NCI-H446 treated with DMSO at 0.1 percent for 48 hours (cell line): Measurements from ENCODE around the gene LDLRAD3.
A peak's percentile ranks its signal among the peaks of the same experiment; 100 is the strongest.

Experiments
- DNase-seq: peaks from one replicate; lab custom pipeline; 2025; lab: John Stamatoyannopoulos, UW

Gene LDLRAD3

DNA sequence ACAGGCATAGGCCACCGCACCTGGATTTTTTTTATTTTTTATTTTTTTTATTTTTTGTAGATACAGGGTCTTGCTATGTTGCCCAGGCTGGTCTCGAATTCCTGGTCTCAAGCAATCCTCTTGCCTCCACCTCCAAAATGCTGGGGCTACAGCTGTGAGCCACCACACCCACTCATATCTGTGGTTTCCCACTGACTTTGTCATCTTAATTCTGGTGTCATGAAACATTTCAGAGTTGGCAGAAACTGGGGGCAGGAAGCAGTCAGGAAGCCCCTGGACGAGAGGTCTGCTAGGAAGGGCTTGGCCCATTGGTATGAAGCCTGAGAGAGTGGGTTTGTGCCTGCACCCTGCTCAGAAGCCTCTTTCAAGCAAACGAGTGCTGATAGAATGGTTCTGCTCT lies 296.3 kb downstream of the LDLRAD3 start:
- no peak for DNase-seq

DNA sequence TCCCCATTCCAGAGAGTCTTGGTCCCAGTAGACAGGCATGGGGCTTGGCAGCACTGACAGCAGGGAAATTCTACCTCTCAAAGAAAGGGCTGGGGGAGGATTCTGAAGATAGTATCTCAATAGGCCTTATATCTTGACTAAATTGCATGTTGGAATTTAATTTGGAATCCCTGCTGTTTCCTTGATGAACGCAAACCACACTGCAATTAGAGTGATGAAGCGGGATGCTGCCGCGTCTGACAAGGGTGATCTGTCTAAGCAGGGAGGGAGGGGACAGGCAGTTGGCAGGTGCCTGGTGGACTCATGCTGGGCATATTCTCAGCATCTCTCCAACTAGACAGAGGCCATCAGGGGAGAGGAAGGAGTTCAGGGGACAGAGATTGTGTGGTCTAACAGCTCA lies 296.9 kb downstream of the LDLRAD3 start:
- DNase-seq = peak; percentile 48

DNA sequence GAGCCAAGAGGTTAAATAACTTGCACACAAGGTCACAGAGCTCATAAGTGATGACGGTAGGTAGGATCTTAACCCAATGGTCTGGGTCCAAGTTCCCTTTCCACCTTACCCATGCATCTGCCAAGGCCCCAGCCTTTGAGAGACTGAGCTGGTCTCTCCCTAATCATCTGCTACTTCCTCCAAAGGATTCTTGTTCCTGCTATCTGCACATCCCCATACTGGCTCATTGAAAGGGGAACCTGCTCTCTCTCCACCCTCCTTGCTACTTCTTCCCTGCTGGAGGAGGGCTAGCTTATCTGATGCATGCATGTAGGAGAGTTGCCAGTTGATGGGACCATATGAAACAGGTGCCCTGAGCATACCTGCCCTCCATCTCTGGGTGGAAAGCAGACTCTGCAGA lies 297.6 kb downstream of the LDLRAD3 start:
- no peak for DNase-seq

DNA sequence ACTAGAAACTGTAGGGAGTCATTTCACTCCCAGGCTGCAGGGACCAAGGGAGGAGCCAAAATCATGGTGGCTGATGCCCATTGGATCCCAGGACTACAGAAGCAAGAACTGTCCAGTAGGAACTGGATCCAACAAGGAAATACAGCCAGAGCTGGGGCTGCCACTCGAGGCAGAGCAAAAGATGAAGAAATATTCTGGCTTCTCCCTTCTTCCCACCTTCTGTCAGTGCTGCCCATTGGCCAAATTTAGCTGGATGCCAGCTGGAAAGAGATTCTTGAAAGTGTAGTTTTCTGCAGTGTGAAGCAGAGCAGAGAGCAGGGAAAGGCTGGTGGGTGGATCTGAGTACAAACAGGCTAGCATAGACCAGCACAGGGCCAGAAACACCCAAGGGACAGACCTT lies 299.8 kb downstream of the LDLRAD3 start:
- DNase-seq = peak; percentile 93

DNA sequence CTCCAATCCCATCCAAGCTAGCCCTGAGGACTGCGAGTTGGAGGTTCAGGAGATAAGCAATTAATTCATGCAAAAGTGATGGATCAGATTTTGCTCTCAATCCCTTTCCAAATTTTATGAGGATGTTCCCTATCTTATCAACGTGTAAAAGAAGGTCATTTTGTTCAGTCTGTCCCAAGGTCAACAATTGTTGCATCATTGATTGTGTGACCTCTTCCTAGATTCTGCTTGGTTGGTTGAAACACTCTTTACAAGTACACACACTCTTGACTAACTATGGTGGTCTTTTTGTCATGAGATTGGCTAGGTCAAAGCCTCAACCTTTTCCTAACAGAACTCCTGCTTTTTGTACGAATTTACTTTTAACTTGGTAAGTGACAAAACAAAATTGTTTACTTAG lies 303.6 kb downstream of the LDLRAD3 start:
- no peak for DNase-seq

DNA sequence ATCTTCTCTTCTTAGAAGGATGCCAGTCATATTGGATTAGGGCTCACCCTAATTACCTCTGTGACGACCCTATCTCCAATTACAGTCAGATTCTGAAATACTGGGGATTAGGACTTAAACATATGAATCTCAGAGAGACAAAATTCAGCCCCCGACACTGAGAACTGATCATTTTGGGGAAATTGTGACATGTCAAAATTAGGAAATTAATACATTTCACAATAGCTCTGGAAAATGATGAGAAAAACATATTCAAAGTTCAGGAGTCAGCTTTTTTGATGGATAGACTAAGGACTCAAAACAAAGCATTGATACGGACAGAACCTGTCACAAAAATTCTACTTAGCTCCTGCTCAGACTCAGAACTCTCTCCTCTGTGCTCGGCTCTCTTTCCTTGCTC lies 304.6 kb downstream of the LDLRAD3 start:
- DNase-seq = no peak

DNA sequence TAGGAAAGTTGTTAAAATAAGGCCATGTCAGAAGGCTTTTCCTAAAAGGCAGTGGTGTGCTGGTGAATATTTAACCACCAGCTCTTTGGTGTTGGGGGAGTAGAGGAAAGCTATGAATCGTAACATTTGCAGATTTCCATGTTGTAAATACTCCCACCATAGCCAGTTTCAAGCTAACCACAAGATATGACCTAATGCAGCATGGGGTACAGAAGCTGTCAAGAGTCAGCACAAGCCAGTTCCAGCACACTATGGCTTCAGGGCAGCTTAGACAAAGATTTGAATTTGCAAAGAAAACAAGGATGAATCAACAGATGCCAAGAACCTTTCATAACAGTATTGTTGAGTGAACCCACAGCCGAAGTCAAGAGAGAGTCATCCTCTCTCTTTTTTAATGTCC lies 305.4 kb downstream of the LDLRAD3 start:
- no peak for DNase-seq

DNA sequence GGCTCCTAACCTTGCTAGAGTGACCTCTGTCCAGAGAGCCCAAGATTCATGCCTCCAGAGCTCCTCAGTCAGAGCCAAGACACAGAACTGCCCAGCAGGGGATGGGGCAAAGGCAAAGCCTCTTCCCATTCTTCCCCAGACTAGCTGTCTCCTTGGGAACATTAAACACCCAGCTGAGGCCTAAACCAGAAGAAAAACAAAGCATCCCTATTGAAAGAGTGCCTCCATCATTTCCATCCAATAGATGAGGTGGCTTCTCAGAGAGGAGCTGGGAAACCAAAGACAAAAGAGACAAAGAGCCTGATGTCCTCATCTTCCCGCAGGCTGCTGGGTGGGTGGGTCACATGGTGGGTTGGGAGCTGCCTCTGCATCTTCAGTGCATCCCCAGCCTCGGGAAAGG lies 308.0 kb downstream of the LDLRAD3 start:
- no peak for DNase-seq

DNA sequence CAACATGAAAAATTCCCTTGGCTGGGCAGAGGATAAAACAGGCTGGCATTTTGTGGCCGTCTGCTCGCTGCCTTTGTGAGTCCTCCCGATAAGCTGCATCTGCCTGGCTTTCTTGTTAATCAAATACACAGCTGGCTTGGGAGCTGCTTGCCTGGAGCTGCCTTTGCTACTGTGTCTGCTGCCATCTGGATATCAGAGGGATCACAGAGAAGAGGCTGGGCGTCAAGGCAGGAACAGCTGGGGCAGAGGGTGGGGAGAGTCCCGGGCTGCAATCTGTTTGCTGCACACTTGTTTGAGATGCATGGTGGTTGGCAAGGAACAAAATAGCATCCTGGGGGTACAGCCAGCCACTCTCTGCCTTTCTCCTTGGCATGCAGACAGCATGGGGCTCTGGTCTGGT lies 309.4 kb downstream of the LDLRAD3 start:
- DNase-seq = peak; percentile 94

DNA sequence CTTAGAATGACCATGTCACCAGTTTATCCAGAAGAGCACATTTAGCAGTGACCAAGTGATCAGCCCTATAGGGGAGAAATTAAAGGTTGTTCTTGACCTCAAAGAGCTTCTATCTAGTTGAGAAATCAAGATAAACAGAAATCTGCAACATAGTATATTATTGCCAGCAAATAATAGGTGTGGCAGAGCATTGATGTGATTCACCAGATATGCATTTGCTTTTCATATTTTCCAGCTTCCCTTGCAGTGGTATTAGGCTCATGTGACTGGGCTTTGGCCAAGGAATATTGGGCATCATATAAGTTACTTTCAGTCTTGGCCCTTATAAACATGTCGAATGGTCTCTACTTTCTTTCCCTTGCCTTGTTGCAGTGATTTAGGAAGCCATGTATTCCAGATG lies 310.9 kb downstream of the LDLRAD3 start:
- DNase-seq = no peak

DNA sequence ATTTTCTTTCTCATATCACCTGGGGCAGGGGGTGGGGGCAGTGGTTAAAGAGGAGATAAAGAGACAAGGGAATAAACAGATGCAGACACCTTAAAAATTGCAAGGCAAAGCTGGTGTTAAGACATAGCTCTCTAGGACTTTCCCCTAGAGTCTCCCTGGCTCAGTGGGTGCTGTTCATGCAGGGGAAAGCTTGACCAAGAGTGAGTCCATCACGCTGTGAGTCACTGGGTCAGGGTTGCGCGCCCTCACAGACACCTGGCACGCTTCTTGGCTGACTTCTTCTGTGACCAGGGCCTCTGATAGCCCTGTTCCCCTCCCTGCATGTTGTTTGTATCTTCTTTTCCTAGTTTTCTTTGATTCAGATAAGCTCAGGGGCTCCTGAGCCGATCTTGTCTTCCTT lies 313.5 kb downstream of the LDLRAD3 start:
- no peak for DNase-seq

DNA sequence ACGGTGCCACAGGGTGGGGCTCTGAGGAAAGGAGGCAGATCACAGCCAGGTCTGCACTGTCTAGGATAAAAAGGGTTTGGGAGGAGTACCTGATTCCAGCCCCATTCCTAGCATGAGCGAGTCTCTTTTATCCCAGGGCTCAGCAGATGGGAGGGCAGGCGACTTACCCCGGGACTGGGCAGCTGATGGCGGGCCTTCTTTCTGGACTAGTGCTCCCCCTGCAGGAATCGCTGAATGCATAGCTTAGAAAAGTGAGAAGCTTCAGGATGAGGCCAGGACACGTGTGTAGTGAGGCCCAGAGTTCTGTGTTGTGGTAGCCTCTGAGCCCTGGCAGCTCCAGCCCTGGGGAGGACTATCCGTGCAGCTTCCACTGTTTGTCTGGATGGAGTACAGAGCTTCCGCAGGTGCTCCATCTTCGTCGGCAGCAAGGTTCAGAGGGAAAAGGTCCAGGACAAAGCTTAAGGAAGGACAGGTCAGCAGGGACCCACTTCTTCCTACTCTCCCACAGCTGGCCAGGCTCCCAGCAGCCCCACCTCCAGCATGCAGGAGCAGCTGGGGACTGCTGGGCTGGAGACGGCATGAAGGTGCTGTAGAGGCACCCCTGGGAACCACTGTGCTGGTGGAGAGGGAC lies 315.0 kb downstream of the LDLRAD3 start:
- DNase-seq = peak; percentile 77

DNA sequence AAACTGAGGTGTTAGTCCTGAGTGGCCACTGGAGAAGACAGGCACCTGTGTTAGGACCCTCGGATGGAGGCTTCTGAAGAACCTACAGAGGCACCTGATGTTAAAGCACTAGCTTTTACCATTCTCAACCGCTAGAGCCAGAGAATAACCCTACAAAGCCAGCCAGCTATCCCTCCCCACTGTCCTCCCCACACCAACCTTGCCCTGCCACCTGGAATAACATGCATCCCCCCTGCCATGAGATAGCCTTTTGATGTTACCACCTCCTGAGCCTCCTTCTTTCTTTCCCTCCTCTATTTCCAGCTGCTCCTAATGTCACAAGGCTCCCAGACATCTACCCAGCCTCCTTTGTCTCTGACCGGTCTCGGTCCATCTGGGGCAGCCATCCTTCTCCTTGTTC lies 317.2 kb downstream of the LDLRAD3 start:
- DNase-seq = no peak

DNA sequence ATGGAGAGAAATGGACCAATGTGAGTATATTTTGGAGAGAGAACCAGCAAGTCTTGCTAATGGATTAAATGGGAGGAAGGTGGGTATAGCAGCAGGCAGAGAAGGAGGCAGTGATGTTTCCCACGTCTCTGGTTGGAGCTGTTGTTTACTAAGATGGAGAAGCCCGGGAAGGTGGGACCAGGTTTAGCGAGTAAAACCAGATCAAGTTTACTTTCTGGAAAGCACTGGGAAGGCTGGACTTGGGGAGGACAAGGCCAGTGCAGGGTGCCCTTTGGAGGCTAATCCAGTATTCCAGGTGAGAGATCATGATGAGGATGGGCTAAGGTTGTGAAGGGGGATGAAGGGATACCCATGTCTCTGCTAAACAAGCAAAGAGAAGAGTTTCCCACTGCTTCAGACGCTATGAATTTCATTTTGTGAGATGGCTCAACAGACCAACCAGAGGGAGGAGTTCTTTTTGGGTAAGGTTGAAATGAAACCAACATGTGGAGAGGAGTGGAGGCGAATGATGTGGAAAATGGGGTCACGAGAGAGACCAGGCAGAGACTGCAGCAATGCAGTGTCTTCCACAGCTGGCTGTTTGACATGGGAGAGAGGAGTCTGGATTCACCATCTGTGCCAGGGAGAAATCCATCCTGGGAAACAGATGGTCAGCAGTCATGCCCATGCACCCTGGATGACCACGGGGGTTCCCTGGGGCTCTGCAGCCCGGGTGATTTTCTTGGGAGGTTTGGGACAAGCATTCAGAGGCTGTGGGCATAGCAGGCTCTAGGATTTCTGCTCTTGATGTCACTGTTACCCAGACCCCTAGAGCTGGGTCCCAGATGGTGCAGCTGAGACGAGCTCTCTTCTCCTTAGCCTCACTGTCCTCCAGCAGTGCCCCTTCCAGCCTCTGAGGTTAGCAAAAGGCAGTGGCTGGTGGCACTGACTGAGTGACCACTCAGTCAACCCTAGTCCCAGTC lies 320.4 kb downstream of the LDLRAD3 start:
- no peak for DNase-seq

DNA sequence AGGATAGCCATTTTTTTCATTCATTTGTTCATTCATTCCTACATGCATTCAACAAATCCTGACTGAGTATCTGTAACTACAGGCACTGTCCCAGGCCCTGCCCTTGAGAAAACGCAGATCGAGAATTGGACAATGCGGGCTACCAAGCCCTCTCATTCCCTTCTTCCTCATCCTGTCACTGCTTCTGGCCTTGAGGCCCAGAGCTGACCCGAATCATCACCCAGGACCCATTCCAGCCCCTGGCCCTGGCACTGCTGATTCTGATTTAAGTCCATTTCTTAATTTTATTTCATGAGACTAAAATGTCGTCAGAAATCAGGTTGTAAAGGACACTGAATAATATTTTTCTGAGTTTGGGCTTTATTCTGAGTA lies 321.1 kb downstream of the LDLRAD3 start:
- DNase-seq = no peak

DNA sequence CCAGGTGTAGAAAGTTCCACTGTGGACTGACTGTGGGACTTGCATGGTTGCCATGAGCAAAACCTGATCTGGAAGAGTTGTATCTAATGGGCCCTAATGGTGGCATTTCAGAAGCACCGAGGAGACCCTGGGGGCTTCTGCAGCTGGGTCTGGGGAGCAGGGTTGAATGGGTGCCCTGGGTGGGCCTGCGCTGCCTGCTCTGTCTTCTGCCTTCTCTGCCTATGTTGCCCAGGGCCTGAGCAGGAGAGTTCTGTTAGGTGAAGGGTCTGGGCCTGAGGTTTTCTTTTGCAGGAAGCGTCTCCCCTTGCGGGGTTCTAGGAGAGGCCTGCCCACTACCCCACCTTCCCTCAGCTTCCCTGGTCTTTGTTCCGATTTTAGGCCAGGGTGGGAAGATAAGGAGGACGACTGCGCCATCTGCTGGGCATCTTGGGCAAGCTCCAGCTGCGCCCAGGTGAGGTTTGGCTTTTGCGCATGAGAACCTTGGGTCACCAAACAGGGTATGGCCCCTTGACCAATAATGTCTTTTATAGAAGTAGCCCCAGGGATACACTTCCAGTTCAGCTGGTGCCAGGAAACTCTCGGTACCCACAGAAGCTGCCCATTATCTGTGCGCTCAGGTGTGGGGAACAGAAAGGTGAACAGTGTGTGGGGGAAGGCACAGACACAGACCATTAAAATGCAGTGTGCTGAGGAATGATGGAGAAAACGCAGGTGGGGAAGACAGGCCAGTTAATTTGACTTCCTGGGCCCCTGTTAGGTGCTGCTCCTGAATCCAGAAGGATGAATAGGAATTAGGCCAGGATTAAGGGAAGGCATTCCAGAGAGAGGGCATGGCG lies 322.1 kb downstream of the LDLRAD3 start:
- no peak for DNase-seq

DNA sequence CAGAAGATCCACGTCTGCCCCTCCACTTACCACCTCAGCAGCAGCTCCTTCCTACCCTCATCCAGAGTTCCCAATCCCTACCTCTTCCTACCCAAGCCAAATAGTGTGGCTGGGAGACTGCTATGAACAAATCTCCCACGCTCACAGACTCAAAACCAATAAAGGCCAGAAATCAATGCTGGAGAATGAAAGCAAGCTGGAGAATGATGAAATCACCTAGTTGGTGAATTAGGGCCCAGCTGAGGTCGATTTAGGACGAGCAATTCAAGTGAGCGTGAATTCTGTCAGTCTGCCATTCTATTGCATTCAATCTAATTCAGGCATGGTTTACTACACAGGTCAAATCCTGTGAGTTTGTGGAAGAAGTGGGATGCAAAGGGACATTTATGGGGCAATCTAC lies 322.9 kb downstream of the LDLRAD3 start:
- DNase-seq = no peak

DNA sequence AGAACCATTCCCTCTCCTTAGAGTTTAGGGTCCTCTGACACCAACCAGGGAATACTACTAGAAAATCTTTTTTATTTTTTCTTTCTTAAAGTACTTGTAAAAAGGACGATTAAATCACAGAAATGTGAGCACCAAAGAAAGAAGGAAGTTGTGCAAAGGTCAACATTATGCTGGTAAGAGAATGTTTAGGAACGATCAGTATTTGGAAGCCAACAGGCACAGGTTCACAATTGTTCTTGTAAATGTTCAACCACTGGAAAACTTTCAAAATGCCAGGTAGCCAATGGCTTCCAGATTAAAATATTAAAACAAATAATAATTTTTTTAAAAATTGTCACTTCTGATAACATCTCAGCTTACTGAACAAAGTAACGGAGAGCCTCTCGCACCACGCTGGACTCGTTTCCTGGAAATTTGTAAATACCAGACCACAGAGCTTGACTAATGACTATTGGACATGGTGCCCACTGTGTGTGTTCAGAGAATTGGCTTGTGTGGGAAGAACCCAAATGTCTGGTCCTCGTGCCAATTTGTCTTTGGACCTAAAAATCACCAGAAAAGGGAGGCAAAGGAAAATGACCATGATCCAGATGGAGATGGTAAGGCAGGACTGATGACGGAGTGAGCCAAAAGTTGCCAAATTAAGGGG lies 324.6 kb downstream of the LDLRAD3 start:
- DNase-seq = no peak

DNA sequence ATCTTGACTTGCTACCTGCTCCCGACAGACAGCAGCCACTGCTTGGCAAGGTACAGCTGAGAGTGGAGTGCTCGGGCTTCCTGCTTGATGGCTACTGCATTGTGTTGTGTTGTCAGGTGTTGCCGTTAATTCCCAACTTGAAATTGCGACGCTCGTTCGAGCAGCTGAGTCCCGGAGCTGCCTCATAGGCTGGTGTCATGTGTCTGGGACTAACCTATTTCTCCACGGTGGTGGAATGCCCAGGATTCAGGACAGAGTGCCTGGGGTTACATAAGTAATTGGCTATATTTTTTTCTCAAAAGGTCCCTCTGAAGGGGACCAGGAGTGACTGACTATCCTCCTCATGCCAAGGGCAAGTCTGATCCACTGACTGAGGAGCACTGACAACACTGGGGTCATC lies 326.8 kb downstream of the LDLRAD3 start:
- no peak for DNase-seq

DNA sequence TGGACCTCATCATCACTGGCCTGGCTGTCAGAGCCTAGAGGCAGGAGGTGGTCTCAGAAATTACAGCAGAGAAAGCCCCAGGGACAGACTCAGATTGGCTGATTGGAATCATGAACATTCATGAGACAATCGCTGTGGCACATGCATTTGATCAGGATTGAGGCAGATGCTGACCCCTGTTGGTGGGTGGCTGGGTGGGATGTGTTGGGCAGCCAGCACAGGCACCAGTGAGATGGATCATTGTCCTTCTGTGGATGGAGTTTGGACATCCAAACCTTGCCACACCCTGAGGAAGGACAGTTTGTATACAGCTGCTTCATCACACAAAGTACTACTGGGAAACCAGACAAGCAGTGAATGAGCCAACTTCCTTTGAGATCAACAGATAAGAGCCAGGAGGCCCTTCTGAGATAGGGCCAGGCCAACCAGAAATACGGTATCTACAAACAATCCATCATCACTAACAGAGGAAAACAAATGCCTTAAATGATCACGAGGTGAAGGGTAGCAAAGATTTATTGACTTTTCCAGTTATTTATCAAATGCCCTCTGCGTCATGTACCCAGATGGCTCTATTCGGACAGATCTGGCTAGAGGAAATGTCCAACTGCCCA lies 328.0 kb downstream of the LDLRAD3 start:
- DNase-seq = no peak

DNA sequence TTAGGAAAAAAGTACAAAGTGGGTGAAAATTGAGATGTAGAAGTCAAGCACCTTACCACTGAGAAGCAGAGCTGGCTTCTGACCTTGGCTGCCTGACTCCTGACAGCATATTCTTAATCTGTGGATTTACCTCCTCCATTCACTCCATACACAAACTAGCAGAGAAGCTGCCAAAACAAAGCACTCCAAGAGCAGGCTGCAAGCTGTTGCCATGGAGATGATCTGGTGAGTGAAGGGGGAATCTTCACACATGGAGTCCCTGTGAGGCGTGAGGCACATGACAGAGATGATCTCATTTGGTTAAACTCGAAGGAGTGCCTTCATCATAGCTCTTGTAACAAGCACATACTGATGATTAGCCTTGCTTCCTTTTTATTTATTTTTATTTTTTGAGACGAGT lies 329.2 kb downstream of the LDLRAD3 start:
- peak; percentile 74 for DNase-seq

DNA sequence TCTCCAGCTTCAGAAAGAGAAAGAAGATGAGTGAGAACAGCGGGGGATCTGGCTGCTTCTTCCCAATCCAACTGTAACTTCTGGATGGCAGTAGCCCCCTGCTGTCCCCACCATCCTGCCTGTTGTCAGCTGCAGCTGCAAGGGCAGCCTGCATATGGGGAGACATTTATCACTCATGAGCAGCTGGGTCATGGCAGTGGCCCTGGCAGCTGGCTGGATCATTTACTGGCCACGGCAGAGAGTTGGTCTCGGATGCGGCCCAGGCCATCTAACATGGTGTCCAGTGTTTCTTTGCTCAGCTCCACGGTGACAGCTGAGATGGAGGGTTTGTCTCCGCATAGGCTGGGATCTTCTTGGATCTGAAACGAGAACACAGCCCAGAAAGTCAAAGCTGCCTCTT lies 330.6 kb downstream of the LDLRAD3 start:
- DNase-seq = no peak
